Stimulated activated CD8-positive, alpha-beta memory T cell treated with anti-CD3 and anti-CD28 coated beads, Interleukin-15, amount 100 ng/mL, for 24 hours (primary cell): ENCODE measurements around the gene ZNF84.

Experiments used
- DNase-seq: peaks from one replicate; pipeline ENCODE4 v3.0.0-alpha.2; 2020; ENCODE audit warnings: low read depth

Gene ZNF84

GRCh38 chr12:133037207-133038005, at the start of gene ZNF84:
TSS of gene ZNF84 (plus strand) at chr12:133037509. CDS start at chr12:133041468, 3,959 bp downstream.
- peak; percentile 92 for DNase-seq

GRCh38 chr12:132998741-132999140, 38.6 kb upstream of the ZNF84 start:
- DNase-seq = no peak

DNA sequence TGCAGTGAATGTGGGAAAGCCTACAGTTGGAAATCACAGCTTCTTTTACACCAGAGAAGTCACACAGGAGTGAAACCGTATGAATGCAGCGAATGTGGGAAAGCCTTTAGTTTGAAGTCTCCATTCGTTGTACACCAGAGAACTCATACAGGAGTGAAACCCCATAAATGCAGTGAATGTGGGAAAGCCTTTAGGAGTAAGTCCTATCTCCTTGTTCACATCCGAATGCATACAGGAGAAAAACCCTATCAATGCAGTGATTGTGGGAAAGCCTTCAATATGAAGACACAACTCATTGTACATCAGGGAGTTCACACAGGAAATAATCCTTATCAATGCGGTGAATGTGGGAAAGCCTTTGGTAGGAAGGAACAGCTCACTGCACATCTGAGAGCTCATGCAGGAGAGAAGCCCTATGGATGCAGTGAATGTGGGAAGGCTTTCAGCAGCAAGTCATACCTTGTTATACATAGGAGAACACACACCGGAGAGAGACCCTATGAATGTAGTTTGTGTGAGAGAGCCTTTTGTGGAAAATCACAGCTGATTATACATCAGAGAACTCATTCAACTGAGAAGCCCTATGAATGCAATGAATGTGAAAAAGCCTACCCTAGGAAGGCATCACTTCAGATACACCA, 26.5 kb upstream of the ZNF84 start:
- DNase-seq = no peak

DNA sequence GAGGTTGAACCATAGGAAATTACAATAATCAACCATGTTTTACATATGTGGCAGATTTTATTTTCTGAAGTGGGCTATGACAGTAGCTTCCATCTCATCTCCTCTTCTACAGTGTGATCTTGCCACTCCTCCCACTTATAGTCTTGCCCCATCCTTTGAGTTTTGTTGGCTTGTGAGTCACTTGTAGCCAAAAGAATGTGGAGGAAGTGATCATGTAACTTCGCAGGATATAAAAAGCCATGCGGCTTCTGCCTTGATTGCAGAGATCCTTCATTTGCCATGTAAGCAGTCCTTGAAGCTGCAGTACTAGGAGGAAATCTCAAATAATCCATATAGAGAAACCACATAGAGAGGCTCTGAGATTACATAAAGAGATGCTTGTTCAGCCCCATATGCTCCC, 13.7 kb upstream of the ZNF84 start:
- no peak for DNase-seq

DNA sequence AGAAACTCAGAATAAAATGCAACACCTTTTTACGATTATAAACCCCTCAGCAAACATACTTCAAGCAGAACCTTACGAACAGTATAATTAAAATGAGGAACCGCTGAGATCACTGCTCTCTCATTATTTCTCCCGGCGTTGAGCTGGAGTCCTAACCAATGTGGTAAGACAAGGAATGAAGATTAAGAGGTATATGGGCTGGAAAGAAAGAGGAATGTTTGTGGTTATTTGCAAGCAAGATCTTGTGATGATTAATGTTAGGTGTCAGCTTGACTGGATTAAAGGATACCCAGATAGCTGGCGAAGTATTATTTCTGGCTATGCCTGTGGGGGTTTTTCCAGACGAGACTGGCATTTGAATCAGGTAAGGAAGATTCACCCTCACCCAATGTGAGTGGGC, 10.3 kb upstream of the ZNF84 start:
- no peak for DNase-seq

GRCh38 chr12:133038118-133038709, 905 bp downstream of the ZNF84 start:
- no peak for DNase-seq

- DNase-seq = no peak
Observed at GRCh38 chr12:133046698-133047097, 9.4 kb downstream of the ZNF84 start.

DNA sequence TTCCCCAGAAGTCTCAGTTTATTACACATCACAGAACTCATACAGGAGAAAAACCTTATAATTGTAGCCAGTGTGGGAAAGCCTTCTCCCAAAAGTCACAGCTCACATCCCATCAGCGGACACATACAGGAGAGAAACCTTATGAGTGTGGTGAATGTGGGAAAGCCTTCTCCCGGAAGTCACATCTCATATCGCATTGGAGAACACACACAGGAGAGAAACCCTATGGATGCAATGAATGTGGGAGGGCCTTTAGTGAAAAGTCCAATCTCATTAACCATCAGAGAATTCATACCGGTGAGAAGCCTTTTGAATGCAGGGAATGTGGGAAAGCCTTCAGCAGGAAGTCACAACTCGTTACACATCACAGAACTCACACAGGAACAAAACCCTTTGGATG, 20.1 kb downstream of the ZNF84 start:
- DNase-seq = no peak

DNA sequence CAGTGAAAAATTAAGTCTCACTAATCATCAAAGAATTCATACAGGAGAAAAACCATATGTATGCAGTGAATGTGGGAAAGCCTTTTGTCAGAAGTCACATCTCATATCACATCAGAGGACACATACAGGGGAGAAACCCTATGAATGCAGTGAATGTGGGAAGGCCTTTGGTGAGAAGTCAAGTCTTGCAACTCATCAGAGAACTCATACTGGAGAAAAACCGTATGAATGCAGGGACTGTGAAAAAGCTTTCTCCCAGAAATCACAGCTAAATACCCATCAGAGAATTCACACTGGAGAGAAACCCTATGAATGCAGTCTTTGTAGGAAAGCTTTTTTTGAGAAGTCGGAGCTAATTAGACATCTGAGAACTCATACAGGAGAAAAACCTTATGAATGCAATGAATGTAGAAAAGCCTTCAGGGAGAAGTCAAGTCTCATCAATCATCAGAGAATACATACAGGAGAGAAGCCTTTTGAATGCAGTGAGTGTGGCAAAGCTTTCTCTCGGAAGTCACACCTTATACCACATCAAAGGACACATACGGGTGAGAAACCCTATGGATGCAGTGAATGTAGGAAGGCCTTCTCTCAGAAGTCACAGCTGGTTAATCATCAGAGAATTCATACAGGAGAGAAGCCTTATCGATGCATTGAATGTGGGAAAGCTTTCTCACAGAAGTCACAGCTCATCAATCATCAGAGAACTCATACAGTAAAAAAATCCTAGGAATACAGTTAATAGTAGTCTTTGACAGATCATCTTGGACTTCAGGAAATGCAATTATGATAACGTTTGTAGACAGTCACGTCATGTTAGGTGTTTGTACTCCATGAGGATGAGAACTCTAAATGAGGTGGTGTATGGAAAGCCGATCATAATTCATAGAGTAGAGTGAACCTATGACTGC, 21.1 kb downstream of the ZNF84 start:
- DNase-seq = no peak

DNA sequence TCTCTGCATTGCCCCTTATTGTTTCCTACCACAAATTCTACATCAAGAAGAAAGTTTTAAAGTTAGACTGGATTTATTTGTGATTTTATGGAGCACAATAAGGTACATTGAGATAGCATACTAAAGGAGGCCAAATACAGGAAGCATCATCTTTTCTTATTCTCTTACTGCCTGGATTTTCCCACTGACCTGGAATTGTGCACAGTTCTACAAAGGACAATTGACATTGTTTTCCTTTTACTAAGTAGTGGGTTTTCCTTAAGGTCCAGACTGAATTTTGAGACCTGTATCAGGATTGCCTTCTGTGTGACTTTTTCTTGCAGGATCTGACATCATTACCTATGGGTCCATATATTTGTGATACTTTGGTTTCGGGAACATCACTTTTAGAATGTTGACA, 24.6 kb downstream of the ZNF84 start:
- no peak for DNase-seq

DNA sequence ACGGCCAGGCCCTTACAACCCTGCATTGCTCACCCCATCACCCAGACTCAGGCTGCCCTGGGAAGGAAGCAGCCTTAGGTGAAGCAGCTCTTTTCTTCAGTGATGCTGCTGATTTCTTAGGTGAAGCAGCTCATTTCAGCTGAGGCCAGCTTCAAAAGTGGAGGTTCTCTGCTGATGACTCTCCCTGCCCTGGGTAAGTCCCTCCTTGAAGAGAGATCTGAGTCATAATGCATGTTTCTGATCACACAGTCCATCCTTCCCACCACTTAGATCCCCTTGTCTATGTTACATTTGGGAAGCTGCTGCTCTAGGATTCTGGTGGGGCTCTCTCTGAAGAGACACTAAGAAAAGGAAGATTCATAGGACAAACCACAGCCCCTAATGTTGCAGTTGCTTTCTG, 26.2 kb downstream of the ZNF84 start:
- no peak for DNase-seq

GRCh38 chr12:133073836-133074235, 36.5 kb downstream of the ZNF84 start:
- no peak for DNase-seq

DNA sequence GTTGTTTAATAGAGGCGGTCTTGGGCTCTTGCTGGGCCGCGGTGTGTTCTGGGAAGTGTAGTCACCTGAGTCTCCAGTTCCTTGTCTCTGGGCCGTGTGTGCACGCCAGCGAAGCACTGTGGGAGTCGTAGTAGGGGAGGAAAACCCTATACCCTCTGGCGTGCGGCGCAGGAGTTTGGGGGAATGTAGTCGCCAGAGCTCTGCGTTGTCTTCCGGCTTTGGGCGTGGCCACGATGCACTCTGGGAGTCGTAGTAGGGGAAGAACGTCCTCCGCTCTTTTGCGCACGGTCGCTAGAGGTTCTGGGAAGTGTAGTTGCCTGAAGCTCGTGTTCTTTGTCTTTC, 42.7 kb downstream of the ZNF84 start:
- DNase-seq = no peak

GRCh38 chr12:133080368-133081158, 43.3 kb downstream of the ZNF84 start, which contains the start of gene ZNF140:
TSS of gene ZNF140 (plus strand) at chr12:133080923. CDS start at chr12:133081321, 398 bp downstream.
- peak; percentile 78 for DNase-seq

GRCh38 chr12:133081159-133081780, 44.0 kb downstream of the ZNF84 start:
- no peak for DNase-seq

DNA sequence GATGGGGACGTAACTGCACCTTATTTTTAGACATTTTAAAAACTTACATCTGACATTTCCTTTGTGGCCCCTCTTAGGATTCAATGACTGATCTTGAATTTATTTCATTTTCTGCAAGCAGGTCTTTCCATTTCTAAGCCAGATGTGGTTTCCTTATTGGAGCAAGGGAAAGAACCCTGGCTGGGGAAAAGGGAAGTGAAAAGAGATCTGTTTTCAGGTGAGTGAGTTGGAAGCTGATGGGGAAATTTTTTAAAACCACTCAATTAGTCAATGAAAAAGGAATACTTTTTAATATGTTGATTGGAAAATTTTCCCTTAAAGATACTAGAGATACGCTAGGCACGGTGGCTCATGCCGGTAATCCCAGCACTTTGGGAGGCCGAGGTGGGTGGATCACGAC, 46.0 kb downstream of the ZNF84 start:
- DNase-seq = no peak

DNA sequence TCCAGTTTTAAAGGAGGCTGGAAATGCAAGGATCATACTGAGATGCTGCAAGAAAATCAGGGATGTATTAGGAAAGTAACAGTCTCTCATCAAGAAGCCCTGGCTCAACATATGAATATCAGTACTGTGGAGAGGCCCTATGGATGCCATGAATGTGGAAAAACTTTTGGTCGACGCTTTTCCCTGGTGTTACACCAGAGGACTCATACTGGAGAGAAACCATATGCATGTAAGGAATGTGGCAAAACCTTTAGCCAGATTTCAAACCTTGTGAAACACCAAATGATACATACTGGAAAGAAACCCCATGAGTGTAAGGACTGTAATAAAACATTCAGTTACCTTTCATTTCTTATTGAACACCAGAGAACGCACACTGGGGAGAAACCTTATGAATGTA, 68.3 kb downstream of the ZNF84 start:
- DNase-seq = no peak

DNA sequence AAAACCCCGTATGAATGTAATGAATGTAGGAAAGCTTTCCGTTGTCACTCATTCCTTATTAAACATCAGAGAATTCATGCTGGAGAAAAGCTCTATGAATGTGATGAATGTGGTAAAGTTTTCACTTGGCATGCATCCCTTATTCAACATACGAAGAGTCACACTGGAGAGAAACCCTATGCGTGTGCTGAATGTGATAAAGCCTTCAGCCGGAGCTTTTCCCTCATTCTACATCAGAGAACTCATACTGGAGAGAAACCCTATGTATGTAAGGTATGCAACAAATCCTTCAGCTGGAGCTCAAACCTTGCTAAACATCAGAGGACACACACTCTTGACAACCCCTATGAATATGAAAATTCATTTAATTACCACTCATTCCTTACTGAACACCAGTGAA, 68.9 kb downstream of the ZNF84 start:
- no peak for DNase-seq

DNA sequence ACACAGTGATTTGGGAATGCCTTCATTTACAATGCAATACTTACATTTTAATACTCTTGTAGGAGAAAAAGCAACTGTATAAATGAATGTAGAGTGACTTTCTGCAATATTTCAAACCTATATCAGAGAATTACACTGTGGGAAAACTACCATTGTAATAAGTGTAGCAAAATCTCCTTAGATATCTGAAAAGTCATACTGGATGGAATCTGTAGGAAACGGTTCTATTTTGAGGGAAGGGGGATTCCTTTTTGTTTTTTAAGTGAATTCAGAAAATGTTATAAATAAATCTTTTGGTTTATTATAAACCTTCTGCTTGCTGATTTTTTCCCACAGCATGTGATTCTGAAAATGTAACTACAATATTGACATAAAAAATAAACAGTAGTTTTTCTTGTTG, 69.8 kb downstream of the ZNF84 start:
- DNase-seq = no peak

- no peak for DNase-seq
Observed at GRCh38 chr12:133108150-133108549, 70.8 kb downstream of the ZNF84 start.
